ENCODE measurements around the gene DNAJB12.

GRCh38 chr10:72315054-72315453 lies 39.7 kb downstream of the DNAJB12 start:
- TF ChIP-seq TCF7L2 (IDR thresholded peaks at IDR 0.05; ENCODE audit: borderline replicate concordance, extremely low read depth, insufficient read depth, insufficient read length) (no peak), ZNF274 (IDR thresholded peaks at IDR 0.05; ENCODE audit: low read depth, low read length) (no peak), CTCF (IDR thresholded peaks at IDR 0.05 in 2 of 3, conservative IDR thresholded peaks at IDR 0.05 in 1 of 3; ENCODE audit: borderline replicate concordance in 1 of 3, insufficient read depth in 1 of 3, low read depth in 2 of 3, low read length in 2 of 3) (no peak), SRF (IDR thresholded peaks at IDR 0.05; ENCODE audit: low read depth) (no peak), YY1 (IDR thresholded peaks at IDR 0.05; ENCODE audit: extremely low read depth, insufficient replicate concordance, low read depth, low read length) (no peak), JUND (IDR thresholded peaks at IDR 0.05) (no peak), POLR2A (IDR thresholded peaks at IDR 0.05; ENCODE audit: borderline replicate concordance, extremely low read depth, insufficient read depth, insufficient read length) (no peak), RAD21 (IDR thresholded peaks at IDR 0.05; ENCODE audit: low read depth) (no peak), EZH2 (IDR thresholded peaks at IDR 0.05) (no peak), SIN3A (IDR thresholded peaks at IDR 0.05; ENCODE audit: low read depth) (no peak), POLR2AphosphoS5 (IDR thresholded peaks at IDR 0.05; ENCODE audit: low read depth, low read length) (no peak), REST (IDR thresholded peaks at IDR 0.05; ENCODE audit: low read depth) (no peak)

Data from HCT116 (cell line).